GM03348 (cell line): ENCODE measurements around the gene RNF19B.
"Not testable (repeated sequence)": the region's sequence is repeated elsewhere in the genome, so short reads cannot be mapped to it uniquely, and the experiment has no call there.

Experiments
- DNase-seq: peaks from one replicate; pipeline ENCODE4 v3.0.0; 2012; ENCODE audit warnings: low spot score

The RNF19B gene

GRCh38 chr1:32929366-32929765 is 35.2 kb downstream of the RNF19B start:
- no peak for DNase-seq

GRCh38 chr1:32928715-32929114 is 35.9 kb downstream of the RNF19B start:
- no peak for DNase-seq

- no peak for DNase-seq
Measured at GRCh38 chr1:32928285-32928684, 36.3 kb downstream of the RNF19B start.

GRCh38 chr1:32927441-32927840 is 37.2 kb downstream of the RNF19B start:
- DNase-seq: no peak

GRCh38 chr1:32926562-32926961 is 38.0 kb downstream of the RNF19B start:
- DNase-seq: no peak

- no peak for DNase-seq
Measured at GRCh38 chr1:32925403-32926162, 39.0 kb downstream of the RNF19B start.

GRCh38 chr1:32924881-32925344 is 39.7 kb downstream of the RNF19B start:
- DNase-seq: no peak

GRCh38 chr1:32920833-32921232 is 43.8 kb downstream of the RNF19B start:
- no peak for DNase-seq

GRCh38 chr1:32919811-32920733 is 44.5 kb downstream of the RNF19B start:
- DNase-seq: peak; percentile 56

- no peak for DNase-seq
Measured at GRCh38 chr1:32918179-32918578, 46.4 kb downstream of the RNF19B start.

GRCh38 chr1:32917521-32917920 is 47.1 kb downstream of the RNF19B start:
- no peak for DNase-seq

- no peak for DNase-seq
Measured at GRCh38 chr1:32915766-32916706, 48.6 kb downstream of the RNF19B start.

GRCh38 chr1:32910319-32910718 is 54.3 kb downstream of the RNF19B start:
- no peak for DNase-seq

- peak; percentile 46 for DNase-seq
Measured at GRCh38 chr1:32907435-32907834, 57.2 kb downstream of the RNF19B start.

- no peak for DNase-seq
Measured at GRCh38 chr1:32906654-32907053, 58.0 kb downstream of the RNF19B start.

- DNase-seq: not testable (repeated sequence)
Measured at GRCh38 chr1:32905588-32905987, 59.0 kb downstream of the RNF19B start.

GRCh38 chr1:32904797-32905196 is 59.8 kb downstream of the RNF19B start:
- no peak for DNase-seq

- no peak for DNase-seq
Measured at GRCh38 chr1:32903991-32904785, 60.4 kb downstream of the RNF19B start.

GRCh38 chr1:32902535-32902920 is 62.1 kb downstream of the RNF19B start:
- DNase-seq: no peak

- no peak for DNase-seq
Measured at GRCh38 chr1:32901823-32902534, 62.6 kb downstream of the RNF19B start.
